SK-N-SH (cell line): ENCODE results near the gene GYS2. TPM values are rescaled to one million over a fixed set of nuclear protein-coding genes. Genes with fewer than 3 reads are reported as not detected.

Experiments used
- CTCF ChIA-PET: fragments of 300-600, 350-600 bp; formaldehyde crosslinking; extraction: SDS; loops from one replicate; lab custom pipeline; 2021; lab: Yijun Ruan, JAX
- POLR2A ChIA-PET: fragments of 350-600 bp; sonication (Branson Sonifier 250); formaldehyde crosslinking; extraction: SDS; loops from one replicate; lab custom pipeline; 2020; ENCODE audit warnings: antibody characterized with exemption, inconsistent platforms; lab: Yijun Ruan, JAX
- DNase-seq: peaks from one replicate; pipeline ENCODE4 v3.0.0; 2012
- H2AFZ ChIP-seq: fragments of 200-600 bp; sonication (generic); 2 replicates; pipeline ENCODE4 v1.8.1; 2016; ENCODE audit warnings: antibody characterized with exemption, mild to moderate bottlenecking, low read depth
- H3F3A ChIP-seq: fragments of 200-600 bp; sonication (generic); replicated peaks from 2 replicates; pipeline ENCODE3; 2016; ENCODE audit warnings: antibody characterized with exemption, mild to moderate bottlenecking; ENCODE audit not compliant: insufficient read depth
- H3K27ac ChIP-seq, 2 experiments: fragments of 200-500 bp in 1 of 2; fragments of 200-600 bp in 1 of 2; sonication (Bioruptor generic) in 1 of 2; sonication (generic), shearing (Covaris generic) in 1 of 2; 2 replicates each; pipeline versions ENCODE4 v1.5.1 to v1.6.1; 2014 to 2016; ENCODE audit warnings: low read depth in 2 of 2, inconsistent platforms in 1 of 2, low read length in 1 of 2, mild to moderate bottlenecking in 1 of 2, mixed read lengths in 1 of 2
- H3K27me3 ChIP-seq: fragments of 200-600 bp; sonication (generic), shearing (Covaris generic); 2 replicates; pipeline ENCODE4 v1.6.1; 2016; ENCODE audit warnings: mixed run types; ENCODE audit not compliant: insufficient read depth
- H3K36me3 ChIP-seq, 2 experiments: fragments of 200-500 bp in 1 of 2; fragments of 200-600 bp in 1 of 2; sonication (Bioruptor generic) in 1 of 2; sonication (generic) in 1 of 2; replicated peaks in 1 of 2; 2 replicates each; pipeline versions ENCODE3 to v1.5.1; 2014 to 2016; ENCODE audit warnings: low read length in 1 of 2, mild to moderate bottlenecking in 1 of 2; ENCODE audit not compliant: insufficient read depth in 2 of 2, control insufficient read depth in 1 of 2
- H3K4me1 ChIP-seq, 2 experiments: fragments of 200-500 bp in 1 of 2; fragments of 200-600 bp in 1 of 2; sonication (Bioruptor generic) in 1 of 2; sonication (generic), shearing (Covaris generic) in 1 of 2; 2 replicates each; pipeline versions ENCODE4 v1.5.1 to v1.6.1; 2014 to 2016; ENCODE audit warnings: low read depth in 1 of 2, low read length in 1 of 2, mixed run types in 1 of 2; ENCODE audit not compliant: insufficient read depth in 2 of 2, control insufficient read depth in 1 of 2
- H3K4me2 ChIP-seq: fragments of 200-600 bp; sonication (generic), shearing (Covaris generic); 2 replicates; pipeline ENCODE4 v1.6.1; 2017; ENCODE audit warnings: mixed run types
- H3K4me3 ChIP-seq, 2 experiments: fragments of 200-500 bp in 1 of 2; fragments of 200-600 bp in 1 of 2; sonication (Bioruptor generic) in 1 of 2; sonication (generic), shearing (Covaris generic) in 1 of 2; 2 replicates each; pipeline versions ENCODE4 v1.5.1 to v1.8.1; 2014 to 2016; ENCODE audit warnings: low read depth in 2 of 2, inconsistent platforms in 1 of 2, low read length in 1 of 2, mild to moderate bottlenecking in 1 of 2, mixed read lengths in 1 of 2, moderate library complexity in 1 of 2
- H3K79me2 ChIP-seq: fragments of 200-600 bp; sonication (generic); 2 replicates; pipeline ENCODE4 v1.8.1; 2017; ENCODE audit warnings: mild to moderate bottlenecking; ENCODE audit not compliant: insufficient read depth
- H3K9ac ChIP-seq: fragments of 200-600 bp; sonication (generic); 2 replicates; pipeline ENCODE4 v1.6.1; 2017; ENCODE audit warnings: mixed run types
- H3K9me2 ChIP-seq: fragments of 200-600 bp; sonication (generic); 2 replicates; pipeline ENCODE4 v1.6.1; 2017; ENCODE audit warnings: mixed run types
- H3K9me3 ChIP-seq: fragments of 200-600 bp; sonication (generic); 2 replicates; pipeline ENCODE4 v1.6.1; 2017; ENCODE audit warnings: mixed run types, mild to moderate bottlenecking, moderate library complexity
- H4K20me1 ChIP-seq: fragments of 200-600 bp; sonication (generic); 2 replicates; pipeline ENCODE4 v1.6.1; 2017; ENCODE audit warnings: mild to moderate bottlenecking, mixed run types; ENCODE audit not compliant: insufficient read depth
- CHD2 ChIP-seq: fragments of 150-350 bp; IDR thresholded peaks from 2 replicates; pipeline ENCODE4 v1.6.1; 2018; ENCODE audit warnings: low read length; ENCODE audit not compliant: partially characterized antibody
- ELF1 ChIP-seq: IDR thresholded peaks from 2 replicates; pipeline ENCODE4 v1.4.0; 2012
- EZH2phosphoT487 ChIP-seq: fragments of 200-600 bp; sonication (generic); IDR thresholded peaks from 2 replicates; pipeline ENCODE4 v1.6.1; 2017; ENCODE audit warnings: low read depth, mixed run types, mild to moderate bottlenecking, antibody characterized with exemption, moderate library complexity, borderline replicate concordance
- FOSL2 ChIP-seq: IDR thresholded peaks from 2 replicates; pipeline ENCODE4 v1.4.0; 2012; ENCODE audit warnings: low read depth, mild to moderate bottlenecking, moderate library complexity, borderline replicate concordance
- FOXJ3 ChIP-seq: sonication (generic); formaldehyde crosslinking; IDR thresholded peaks from 2 replicates; pipeline ENCODE4 v1.5.1; 2020; ENCODE audit warnings: mild to moderate bottlenecking, missing genetic modification reagents
- GATA2 ChIP-seq: sonication (generic); formaldehyde crosslinking; IDR thresholded peaks from 2 replicates; pipeline ENCODE4 v1.5.0; 2020; ENCODE audit warnings: mild to moderate bottlenecking, missing genetic modification reagents
- MAX ChIP-seq: IDR thresholded peaks from 2 replicates; pipeline ENCODE4 v1.4.0; 2012; ENCODE audit warnings: low read depth
- MXI1 ChIP-seq: IDR thresholded peaks from 2 replicates; pipeline ENCODE4 v1.6.1; 2012; ENCODE audit warnings: mild to moderate bottlenecking, low read depth, low read length, improper control_type of control experiment
- NRF1 ChIP-seq: IDR thresholded peaks from 2 replicates; pipeline ENCODE4 v1.6.1; 2012; ENCODE audit warnings: low read depth, mild to moderate bottlenecking, low read length
- POLR2AphosphoS5 ChIP-seq: IDR thresholded peaks from 2 replicates; pipeline ENCODE4 v1.6.1; 2012; ENCODE audit warnings: low read depth, low read length
- RAD21 ChIP-seq: IDR thresholded peaks from 2 replicates; pipeline ENCODE4 v1.6.1; 2012; ENCODE audit warnings: mild to moderate bottlenecking, low read length
- RCOR1 ChIP-seq: fragments of 150-350 bp; IDR thresholded peaks from 2 replicates; pipeline ENCODE4 v1.6.1; 2017; ENCODE audit warnings: antibody characterized with exemption, low read length
- RFX5 ChIP-seq: IDR thresholded peaks from 2 replicates; pipeline ENCODE4 v1.6.1; 2012; ENCODE audit warnings: mild to moderate bottlenecking, improper control_type of control experiment, low read length
- RXRA ChIP-seq: IDR thresholded peaks from 2 replicates; pipeline ENCODE4 v1.4.0; 2012; ENCODE audit warnings: low read depth, mild to moderate bottlenecking, borderline replicate concordance
- SIN3A ChIP-seq: IDR thresholded peaks from 2 replicates; pipeline ENCODE4 v1.6.1; 2012; ENCODE audit warnings: low read depth, mild to moderate bottlenecking, low read length, moderate library complexity, borderline replicate concordance
- SMC3 ChIP-seq: IDR thresholded peaks from 2 replicates; pipeline ENCODE4 v1.6.1; 2012; ENCODE audit warnings: low read depth, low read length, improper control_type of control experiment
- TEAD4 ChIP-seq: IDR thresholded peaks from 2 replicates; pipeline ENCODE4 v1.4.0; 2012; ENCODE audit warnings: mild to moderate bottlenecking, borderline replicate concordance; ENCODE audit not compliant: insufficient read depth
- USF2 ChIP-seq: fragments of 150-350 bp; IDR thresholded peaks from 2 replicates; pipeline ENCODE4 v1.6.1; 2017; ENCODE audit warnings: antibody characterized with exemption, low read length, low read depth, borderline replicate concordance
- WGBS: methylation state at CpG from one replicate; pipeline ENCODE4 v1.1.6; 2017; ENCODE audit warnings: low lambda C conversion rate; 5-methylcytosine and 5-hydroxymethylcytosine counted together
- polyA plus RNA-seq, 3 experiments: library from polyadenylated mRNA; depleted of rRNA; stranded (reverse); fragments of >200 nt; gene quantifications; 2 replicates each; pipeline ENCODE4 v1.2.3, GENCODE V29; 2012
- TF ChIP-seq, protein P1 (sequence below): fragments of 200-600 bp; sonication (generic); IDR thresholded peaks from 2 replicates; pipeline ENCODE4 v1.6.1; 2017; ENCODE audit warnings: antibody characterized with exemption, mild to moderate bottlenecking, moderate library complexity

Gene GYS2
- polyA plus RNA-seq, 1 of the 3 experiments (the other 2 are of a cell fraction) = not detected

DNA sequence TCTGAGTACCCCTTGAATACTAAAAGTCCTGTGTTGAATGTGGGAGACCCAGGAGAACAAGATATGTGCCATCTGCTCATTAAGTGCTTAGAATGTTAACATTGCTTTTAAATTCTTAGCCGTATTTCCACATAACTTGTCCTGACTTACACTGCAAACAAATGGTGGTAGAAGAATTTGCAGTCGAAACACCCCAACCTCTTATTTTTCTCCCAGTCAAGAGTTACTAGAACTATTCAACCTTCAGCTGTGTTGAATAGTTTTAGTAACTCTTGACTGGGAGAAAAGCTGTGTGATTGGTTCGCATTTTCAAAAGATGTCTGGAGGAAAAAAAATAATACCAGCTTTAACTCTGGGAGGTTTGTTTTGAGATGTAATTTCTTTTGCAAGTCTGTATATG is 86.2 kb downstream of the GYS2 start:
- H3K9ac ChIP-seq = no peak overlapping the region
- H3K36me3 ChIP-seq = peaks cover 40 to 50% of the 10 kb centered on the region in 2 experiments
- H3K4me2 ChIP-seq = no peak overlapping the region
- 97% methylated on average over 3 of the region's 3 CpGs for WGBS
- H3F3A ChIP-seq = peaks cover 14% of the 10 kb centered on the region
- no peaks in the 10 kb centered on the region for H3K4me1 ChIP-seq
- CTCF ChIA-PET = interaction anchor here (0.6 to 1.0 kb wide), 2 partner anchors 29 to 139 kb away, joined by 3 read pairs; no protein-coding TSS in a partner anchor
- H3K4me3 ChIP-seq = no peak overlapping the region
- H3K27me3 ChIP-seq = no peaks in the 10 kb centered on the region
- H3K9me2 ChIP-seq = no peaks in the 10 kb centered on the region
- DNase-seq = no peak
- POLR2A ChIA-PET = no interaction called here
- TF ChIP-seq SMC3 (no peak), POLR2AphosphoS5 (no peak), GATA2 (CRISPR knock-in tag) (no peak), RXRA (no peak), USF2 (no peak), FOXJ3 (no peak), FOSL2 (no peak), NRF1 (no peak), SIN3A (no peak), TEAD4 (no peak), MAX (no peak), RFX5 (no peak), CHD2 (no peak), ELF1 (no peak), EZH2phosphoT487 (no peak), MXI1 (no peak), RCOR1 (no peak), RAD21 (no peak)
- TF ChIP-seq, protein P1, sequence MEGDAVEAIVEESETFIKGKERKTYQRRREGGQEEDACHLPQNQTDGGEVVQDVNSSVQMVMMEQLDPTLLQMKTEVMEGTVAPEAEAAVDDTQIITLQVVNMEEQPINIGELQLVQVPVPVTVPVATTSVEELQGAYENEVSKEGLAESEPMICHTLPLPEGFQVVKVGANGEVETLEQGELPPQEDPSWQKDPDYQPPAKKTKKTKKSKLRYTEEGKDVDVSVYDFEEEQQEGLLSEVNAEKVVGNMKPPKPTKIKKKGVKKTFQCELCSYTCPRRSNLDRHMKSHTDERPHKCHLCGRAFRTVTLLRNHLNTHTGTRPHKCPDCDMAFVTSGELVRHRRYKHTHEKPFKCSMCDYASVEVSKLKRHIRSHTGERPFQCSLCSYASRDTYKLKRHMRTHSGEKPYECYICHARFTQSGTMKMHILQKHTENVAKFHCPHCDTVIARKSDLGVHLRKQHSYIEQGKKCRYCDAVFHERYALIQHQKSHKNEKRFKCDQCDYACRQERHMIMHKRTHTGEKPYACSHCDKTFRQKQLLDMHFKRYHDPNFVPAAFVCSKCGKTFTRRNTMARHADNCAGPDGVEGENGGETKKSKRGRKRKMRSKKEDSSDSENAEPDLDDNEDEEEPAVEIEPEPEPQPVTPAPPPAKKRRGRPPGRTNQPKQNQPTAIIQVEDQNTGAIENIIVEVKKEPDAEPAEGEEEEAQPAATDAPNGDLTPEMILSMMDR = no peak
- no peaks in the 10 kb centered on the region for H4K20me1 ChIP-seq
- no peaks in the 10 kb centered on the region for H3K79me2 ChIP-seq
- no peaks in the 10 kb centered on the region for H3K9me3 ChIP-seq
- no peak overlapping the region for H2AFZ ChIP-seq
- no peak overlapping the region for H3K27ac ChIP-seq
